T47D (cell line): ENCODE data around the gene AGTPBP1.
A peak's percentile ranks its signal among the peaks of the same experiment; 100 is the strongest.
"Not testable (repeated sequence)": the region's sequence is repeated elsewhere in the genome, so short reads cannot be mapped to it uniquely, and the experiment has no call there.

Source experiments
- DNase-seq, 2 experiments: peaks; one replicate each; pipeline versions ENCODE4 v3.0.0 to v3.0.0-alpha.2; 2011 to 2012; ENCODE audit warnings: low read depth in 1 of 2, low spot score in 1 of 2
- JUND ChIP-seq: IDR thresholded peaks from 2 replicates; pipeline ENCODE4 v1.6.1; 2012; ENCODE audit warnings: low read depth
- in situ Hi-C: cut with HindIII; loops from 2 replicates; pipeline ENCODE4 v1.10.0; 2016; ENCODE audit warnings: low sequenced_read_pairs, low pct_unique_long_range_greater_than_20kb

Gene AGTPBP1, protein sequence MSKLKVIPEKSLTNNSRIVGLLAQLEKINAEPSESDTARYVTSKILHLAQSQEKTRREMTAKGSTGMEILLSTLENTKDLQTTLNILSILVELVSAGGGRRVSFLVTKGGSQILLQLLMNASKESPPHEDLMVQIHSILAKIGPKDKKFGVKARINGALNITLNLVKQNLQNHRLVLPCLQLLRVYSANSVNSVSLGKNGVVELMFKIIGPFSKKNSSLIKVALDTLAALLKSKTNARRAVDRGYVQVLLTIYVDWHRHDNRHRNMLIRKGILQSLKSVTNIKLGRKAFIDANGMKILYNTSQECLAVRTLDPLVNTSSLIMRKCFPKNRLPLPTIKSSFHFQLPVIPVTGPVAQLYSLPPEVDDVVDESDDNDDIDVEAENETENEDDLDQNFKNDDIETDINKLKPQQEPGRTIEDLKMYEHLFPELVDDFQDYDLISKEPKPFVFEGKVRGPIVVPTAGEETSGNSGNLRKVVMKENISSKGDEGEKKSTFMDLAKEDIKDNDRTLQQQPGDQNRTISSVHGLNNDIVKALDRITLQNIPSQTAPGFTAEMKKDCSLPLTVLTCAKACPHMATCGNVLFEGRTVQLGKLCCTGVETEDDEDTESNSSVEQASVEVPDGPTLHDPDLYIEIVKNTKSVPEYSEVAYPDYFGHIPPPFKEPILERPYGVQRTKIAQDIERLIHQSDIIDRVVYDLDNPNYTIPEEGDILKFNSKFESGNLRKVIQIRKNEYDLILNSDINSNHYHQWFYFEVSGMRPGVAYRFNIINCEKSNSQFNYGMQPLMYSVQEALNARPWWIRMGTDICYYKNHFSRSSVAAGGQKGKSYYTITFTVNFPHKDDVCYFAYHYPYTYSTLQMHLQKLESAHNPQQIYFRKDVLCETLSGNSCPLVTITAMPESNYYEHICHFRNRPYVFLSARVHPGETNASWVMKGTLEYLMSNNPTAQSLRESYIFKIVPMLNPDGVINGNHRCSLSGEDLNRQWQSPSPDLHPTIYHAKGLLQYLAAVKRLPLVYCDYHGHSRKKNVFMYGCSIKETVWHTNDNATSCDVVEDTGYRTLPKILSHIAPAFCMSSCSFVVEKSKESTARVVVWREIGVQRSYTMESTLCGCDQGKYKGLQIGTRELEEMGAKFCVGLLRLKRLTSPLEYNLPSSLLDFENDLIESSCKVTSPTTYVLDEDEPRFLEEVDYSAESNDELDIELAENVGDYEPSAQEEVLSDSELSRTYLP

DNA sequence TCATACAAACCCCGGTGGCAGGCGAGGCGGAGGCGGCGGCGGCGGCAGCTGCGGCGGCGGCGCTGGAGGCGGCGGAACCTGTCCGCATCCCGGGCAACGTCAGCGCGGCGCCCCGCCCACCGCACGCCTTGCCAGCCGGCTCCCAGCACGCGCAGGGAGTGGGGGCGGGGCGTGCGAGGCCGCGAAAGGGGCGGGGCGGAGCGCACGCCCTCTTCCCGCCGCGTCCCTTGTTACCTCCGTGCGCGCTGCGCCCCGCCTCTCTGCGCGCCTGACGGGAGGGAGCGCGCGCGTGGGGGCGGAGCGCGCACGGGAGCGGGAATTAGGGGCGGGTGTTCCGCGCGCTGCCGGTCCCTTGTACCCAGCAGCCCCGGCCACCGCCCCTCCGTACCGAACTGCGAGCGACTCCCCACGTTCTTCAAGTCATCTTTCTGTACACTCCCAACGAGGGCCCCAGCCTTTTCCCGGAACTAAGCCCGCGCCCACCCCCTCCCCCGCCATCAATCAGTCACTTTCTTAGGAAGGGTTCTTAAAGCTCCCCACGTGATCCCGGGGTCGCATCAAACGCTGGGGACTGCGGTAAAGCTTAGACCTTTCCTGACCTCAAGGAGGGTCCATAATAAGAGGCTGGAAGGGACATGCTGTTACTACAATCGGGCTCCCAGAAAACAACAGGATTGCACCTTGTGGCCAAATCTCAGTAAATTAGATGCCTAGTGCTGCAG, at the start of gene AGTPBP1:
Gene AGTPBP1, minus strand, starts transcription at position 80 of the 722 bp plus-strand sequence. CDS start 29,421 bp downstream, outside the sequence.
- TF ChIP-seq JUND = no peak
- in situ Hi-C loops = no loop called here
- DNase-seq = peak; percentile 66 to 93

DNA sequence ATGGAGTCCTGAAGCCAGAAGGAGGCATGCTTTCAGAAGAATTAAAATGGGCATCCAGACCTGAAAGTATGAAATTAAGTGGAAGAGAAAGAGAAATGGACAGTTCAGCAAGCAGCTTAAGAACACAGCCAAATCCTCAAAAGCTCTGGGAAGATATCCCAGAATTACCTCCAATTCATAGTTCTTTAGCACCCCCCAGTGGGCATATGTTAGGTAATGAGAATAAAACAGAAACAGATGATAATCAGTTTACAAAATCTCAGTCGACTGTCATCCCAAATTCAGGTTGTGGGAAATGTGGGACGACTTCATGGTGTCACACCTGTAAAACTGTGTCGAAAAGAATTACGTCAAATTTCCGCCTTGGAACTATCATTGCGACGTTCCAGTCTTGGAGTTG, 44.4 kb upstream of the AGTPBP1 start:
- DNase-seq, in situ Hi-C loops: not testable (repeated sequence)

DNA sequence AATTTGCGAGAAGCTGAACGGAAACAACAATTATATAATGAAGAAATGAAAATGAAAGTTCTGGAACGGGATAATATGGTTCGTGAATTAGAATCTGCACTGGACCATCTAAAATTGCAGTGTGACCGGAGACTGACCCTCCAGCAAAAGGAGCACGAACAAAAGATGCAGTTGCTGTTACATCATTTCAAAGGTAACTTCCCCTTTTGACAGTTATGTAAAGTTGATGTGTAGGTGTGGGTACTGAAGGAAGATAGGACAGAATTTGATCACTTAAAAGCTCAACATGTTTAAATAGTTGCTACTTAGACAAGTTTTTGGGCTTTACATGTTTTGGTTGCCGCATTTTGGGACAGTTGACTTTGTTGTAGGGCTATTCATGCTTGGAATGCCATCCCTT, 32.1 kb upstream of the AGTPBP1 start:
- DNase-seq, in situ Hi-C loops: not testable (repeated sequence)

DNA sequence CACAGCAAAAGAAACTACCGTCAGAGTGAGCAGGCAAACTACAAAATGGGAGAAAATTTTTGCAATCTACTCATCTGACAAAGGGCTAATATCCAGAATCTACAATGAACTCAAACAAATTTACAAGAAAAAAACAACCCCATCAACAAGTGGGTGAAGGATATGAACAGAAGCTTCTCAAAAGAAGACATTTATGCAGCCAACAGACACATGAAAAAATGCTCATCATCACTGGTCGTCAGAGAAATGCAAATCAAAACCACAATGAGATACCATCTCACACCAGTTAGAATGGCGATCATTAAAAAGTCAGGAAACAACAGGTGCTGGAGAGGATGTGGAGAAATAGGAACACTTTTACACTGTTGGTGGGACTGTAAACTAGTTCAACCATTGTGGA, 20.0 kb upstream of the AGTPBP1 start:
- DNase-seq, in situ Hi-C loops: not testable (repeated sequence)

DNA sequence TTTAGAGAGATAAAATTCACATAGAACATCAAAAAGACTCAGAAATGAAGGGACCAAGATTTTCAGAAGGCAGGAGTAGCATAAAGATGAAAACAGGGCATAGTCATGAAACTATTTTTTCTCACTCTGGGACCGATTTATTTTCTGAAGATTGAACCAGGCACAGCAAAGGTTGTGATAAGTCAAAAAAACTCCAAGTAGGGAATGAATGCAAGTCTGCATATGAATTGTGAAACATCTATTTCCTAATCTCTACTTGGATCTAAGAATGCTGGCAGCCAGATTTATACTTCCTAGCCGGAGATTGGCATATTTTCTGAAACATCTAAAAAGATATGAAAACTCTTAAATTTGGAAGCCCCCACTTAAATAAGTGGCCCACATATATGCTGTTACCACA, 16.0 kb upstream of the AGTPBP1 start:
- DNase-seq, in situ Hi-C loops: not testable (repeated sequence)

DNA sequence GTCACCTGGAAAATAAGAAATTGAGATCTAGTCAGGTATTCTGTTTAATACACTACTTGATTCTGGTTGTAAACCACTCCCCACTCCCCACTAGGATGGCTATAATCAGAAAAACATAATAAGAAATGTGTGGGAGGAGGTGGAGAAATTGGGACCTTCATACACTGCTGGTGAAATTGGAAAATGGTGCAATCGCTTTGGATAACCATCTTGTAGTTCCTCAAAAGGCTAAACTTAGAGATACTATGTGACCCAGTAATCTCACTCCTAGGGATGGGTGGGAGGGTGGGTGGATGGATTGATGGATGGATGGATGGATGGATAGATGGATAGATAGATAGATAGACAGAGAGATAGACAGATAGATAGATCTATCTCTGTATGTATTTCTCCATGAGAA, 14.5 kb upstream of the AGTPBP1 start:
- in situ Hi-C loops, DNase-seq: not testable (repeated sequence)

GRCh38 chr9:85746309-85746708, 4.6 kb upstream of the AGTPBP1 start:
- in situ Hi-C loops = no loop called here
- no peak for TF ChIP-seq JUND
- no peak for DNase-seq

DNA sequence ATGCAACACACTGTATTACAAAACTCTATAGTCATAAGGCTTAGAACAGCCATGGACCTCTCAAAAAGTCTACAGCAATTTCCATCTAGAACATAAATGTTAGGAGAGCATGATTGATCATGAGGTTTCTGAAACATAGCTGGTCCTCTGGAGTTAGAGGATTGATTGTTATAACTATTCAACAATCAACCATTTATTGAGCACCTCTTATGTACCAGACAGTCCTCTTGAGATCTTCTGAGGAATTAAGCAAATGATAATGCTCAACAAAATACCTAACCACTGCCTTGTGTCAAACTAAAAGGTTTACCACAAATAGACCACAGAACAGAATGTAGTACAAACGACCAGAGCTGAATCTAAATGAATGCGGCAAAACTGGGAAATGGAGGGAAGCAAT, 3.4 kb upstream of the AGTPBP1 start:
- no peak for DNase-seq
- in situ Hi-C loops = no loop called here
- TF ChIP-seq JUND = no peak

DNA sequence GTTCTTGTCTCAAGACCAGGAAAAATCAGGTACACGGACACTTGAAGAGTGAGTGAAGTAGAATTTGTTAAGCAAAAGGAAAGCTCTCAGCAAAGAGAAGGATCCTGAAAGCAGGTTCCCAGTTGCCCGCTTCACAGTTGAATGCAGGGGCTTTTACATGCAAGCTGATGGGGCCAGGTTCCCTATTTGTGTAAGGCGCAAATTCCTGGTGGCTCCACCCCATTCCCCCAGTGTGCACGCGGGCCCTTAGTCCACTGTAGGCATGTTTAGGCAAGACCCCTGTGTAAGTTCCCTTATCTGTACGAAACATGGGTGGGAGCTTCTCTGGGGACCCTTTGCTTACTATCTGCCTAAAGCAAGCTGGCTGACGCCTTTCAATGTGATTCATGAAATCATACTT, 2.7 kb upstream of the AGTPBP1 start:
- in situ Hi-C loops = no loop called here
- DNase-seq = no peak

DNA sequence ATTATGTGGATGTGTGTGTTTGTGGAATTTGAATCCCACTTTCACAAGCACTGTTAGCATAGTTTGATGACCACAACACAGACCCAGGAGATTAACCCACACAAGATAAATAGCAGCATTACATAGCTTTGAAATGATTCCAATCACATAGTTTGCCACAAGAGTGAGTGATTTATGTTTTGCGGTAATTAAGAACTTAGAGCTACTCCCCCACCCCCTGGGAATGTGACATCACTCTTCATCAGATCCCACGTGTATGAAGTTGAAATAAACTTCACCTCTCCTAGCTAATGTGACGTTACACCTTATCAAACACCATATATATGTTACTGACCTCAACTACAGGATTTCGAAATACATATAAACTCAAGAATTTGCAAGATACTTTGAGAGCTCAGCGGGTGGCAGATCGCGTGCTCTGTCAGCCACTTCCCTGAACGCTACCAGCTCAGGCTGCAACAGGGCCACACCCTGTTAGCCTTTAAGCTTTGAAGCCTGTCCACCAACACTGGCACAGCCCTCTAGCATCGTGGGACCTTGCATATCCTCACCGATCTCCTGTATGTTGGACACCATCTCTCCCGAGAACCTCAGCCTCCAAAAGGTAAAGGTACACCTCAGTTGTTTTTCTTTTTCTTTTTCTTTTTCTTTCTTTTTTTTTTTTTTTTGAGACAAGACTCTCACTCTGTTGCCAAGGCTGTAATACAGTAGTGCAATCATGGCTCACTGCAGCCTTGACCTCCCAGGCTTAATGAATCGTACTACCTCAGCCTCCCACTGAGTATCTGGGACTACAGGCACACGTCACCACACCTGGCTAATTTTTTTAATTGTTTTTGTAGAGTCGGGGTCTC, 1.7 kb upstream of the AGTPBP1 start:
- in situ Hi-C loops = no loop called here
- TF ChIP-seq JUND = no peak
- no peak for DNase-seq

More for the DNA sequence above, 2.7 kb upstream of the AGTPBP1 start:
- TF ChIP-seq JUND = no peak

- no peak for TF ChIP-seq JUND
- no peak for DNase-seq
- in situ Hi-C loops = no loop called here
Observed at GRCh38 chr9:85742597-85742936, 813 bp upstream of the AGTPBP1 start.
